H1 (cell line): ENCODE results near the gene KLHL2. TPM values are rescaled to one million over a fixed set of nuclear protein-coding genes. Genes with fewer than 3 reads are reported as not detected.

Experiments used
- CTCF ChIA-PET: fragments of 300-600 bp; sonication (Branson Sonifier 250); formaldehyde crosslinking; loops from one replicate; lab custom pipeline; 2021; ENCODE audit not compliant: partially characterized antibody; lab: Charles Lee
- POLR2A ChIA-PET: fragments of 300-600 bp; sonication (Branson Sonifier 250); formaldehyde crosslinking; loops from one replicate; lab custom pipeline; 2021; ENCODE audit warnings: inconsistent platforms; ENCODE audit not compliant: partially characterized antibody; lab: Charles Lee
- DNase-seq, 2 experiments: peaks; one replicate each; pipeline versions ENCODE4 v3.0.0 to v3.0.0-alpha.2; 2010 to 2022; ENCODE audit warnings: low spot score in 2 of 2, low read depth in 1 of 2, mixed read lengths in 1 of 2
- FAIRE-seq: peaks from 2 replicates; lab custom pipeline; 2011; peaks lifted over from hg19 to GRCh38; lab: Jason Lieb, UNC
- H2AFZ ChIP-seq: 2 replicates; pipeline ENCODE4 v1.8.1; 2012; ENCODE audit warnings: low read length, inconsistent platforms
- H2AK5ac ChIP-seq: 2 replicates; pipeline ENCODE4 v1.6.1; 2013; ENCODE audit warnings: low read depth, low read length
- H2BK120ac ChIP-seq: replicated peaks from 2 replicates; pipeline ENCODE3; 2013; ENCODE audit warnings: low read depth, low read length, inconsistent platforms
- H2BK12ac ChIP-seq: 2 replicates; pipeline ENCODE4 v1.6.1; 2013; ENCODE audit warnings: low read depth, low read length
- H2BK15ac ChIP-seq: 2 replicates; pipeline ENCODE4 v1.6.1; 2013; ENCODE audit warnings: low read length
- H2BK20ac ChIP-seq: 2 replicates; pipeline ENCODE4 v1.6.1; 2013; ENCODE audit warnings: low read length
- H2BK5ac ChIP-seq: 2 replicates; pipeline ENCODE4 v1.6.1; 2013; ENCODE audit warnings: low read depth, low read length
- H3K14ac ChIP-seq: 2 replicates; pipeline ENCODE4 v1.6.1; 2013; ENCODE audit warnings: inconsistent platforms; ENCODE audit not compliant: insufficient read length
- H3K18ac ChIP-seq: 2 replicates; pipeline ENCODE4 v1.6.1; 2013; ENCODE audit warnings: low read length; ENCODE audit errors: extremely low read depth
- H3K23ac ChIP-seq: 2 replicates; pipeline ENCODE4 v1.6.1; 2013; ENCODE audit warnings: inconsistent platforms; ENCODE audit not compliant: insufficient read length
- H3K23me2 ChIP-seq: 2 replicates; pipeline ENCODE4 v1.6.1; 2013; ENCODE audit warnings: low read depth, low read length
- H3K27ac ChIP-seq: 2 replicates; pipeline ENCODE4 v1.6.1; 2011; ENCODE audit warnings: low read depth, low read length, inconsistent platforms
- H3K27me3 ChIP-seq, 4 experiments: replicated peaks in 1 of 4; 1 replicate in 1 of 4; 2 replicates in 3 of 4; pipeline versions ENCODE4 v1.6.1 to v1.8.1; 2011 to 2013; ENCODE audit warnings: low read length in 3 of 4, mild to moderate bottlenecking in 3 of 4, inconsistent platforms in 2 of 4, mixed read lengths in 2 of 4, moderate library complexity in 1 of 4; ENCODE audit not compliant: control insufficient read depth in 3 of 4, insufficient read depth in 3 of 4; ENCODE audit errors: extremely low read depth in 1 of 4
- H3K36me3 ChIP-seq, 4 experiments: 2 replicates each; pipeline versions ENCODE4 v1.6.1 to v1.8.1; 2011 to 2013; ENCODE audit warnings: mild to moderate bottlenecking in 4 of 4, low read length in 3 of 4, moderate library complexity in 2 of 4, control low read depth in 1 of 4, inconsistent platforms in 1 of 4; ENCODE audit not compliant: insufficient read depth in 4 of 4, control insufficient read depth in 2 of 4
- H3K4ac ChIP-seq: replicated peaks from 2 replicates; pipeline ENCODE3; 2013; ENCODE audit warnings: low read length, low read depth, mixed read lengths, inconsistent platforms; ENCODE audit not compliant: insufficient read length
- H3K4me1 ChIP-seq, 4 experiments: replicated peaks in 1 of 4; 1 replicate in 1 of 4; 2 replicates in 3 of 4; pipeline versions ENCODE4 v1.6.1 to v1.8.1; 2011 to 2013; ENCODE audit warnings: low read length in 3 of 4, inconsistent platforms in 2 of 4, mixed read lengths in 1 of 4; ENCODE audit not compliant: insufficient read depth in 4 of 4, control insufficient read depth in 3 of 4
- H3K4me2 ChIP-seq, 2 experiments: 2 replicates each; pipeline versions ENCODE4 v1.6.1 to v1.8.1; 2011 to 2013; ENCODE audit warnings: low read depth in 2 of 2, low read length in 2 of 2, control low read depth in 1 of 2, inconsistent platforms in 1 of 2, mild to moderate bottlenecking in 1 of 2; ENCODE audit not compliant: insufficient read depth in 1 of 2
- H3K4me3 ChIP-seq, 4 experiments: fragments of 200-600, 300-600 bp in 1 of 4; sonication (generic), shearing (Covaris generic), sonication (Bioruptor Twin) in 1 of 4; 2 replicates each; pipeline versions ENCODE4 v1.5.1 to v1.8.1; 2011 to 2016; ENCODE audit warnings: low read length in 4 of 4, low read depth in 3 of 4, control low read depth in 2 of 4, inconsistent platforms in 2 of 4, mild to moderate bottlenecking in 2 of 4, mixed read lengths in 1 of 4, moderate library complexity in 1 of 4; ENCODE audit not compliant: insufficient read depth in 2 of 4; ENCODE audit errors: extremely low read depth in 1 of 4
- H3K56ac ChIP-seq: replicated peaks from 2 replicates; pipeline ENCODE3; 2013; ENCODE audit warnings: low read depth, mild to moderate bottlenecking, mixed read lengths, low read length, inconsistent platforms; ENCODE audit not compliant: insufficient read length
- H3K79me1 ChIP-seq: 2 replicates; pipeline ENCODE4 v1.6.1; 2013; ENCODE audit warnings: low read depth, low read length, control low read depth
- H3K79me2 ChIP-seq, 2 experiments: 2 replicates each; pipeline versions ENCODE4 v1.6.1 to v1.8.1; 2012 to 2013; ENCODE audit warnings: low read length in 2 of 2, mild to moderate bottlenecking in 2 of 2, inconsistent platforms in 1 of 2; ENCODE audit not compliant: insufficient read depth in 2 of 2, control insufficient read depth in 1 of 2
- H3K9ac ChIP-seq, 4 experiments: replicated peaks in 1 of 4; 1 replicate in 1 of 4; 2 replicates in 3 of 4; pipeline versions ENCODE4 v1.6.1 to v1.8.1; 2011 to 2013; ENCODE audit warnings: low read depth in 3 of 4, low read length in 3 of 4, control low read depth in 2 of 4, mild to moderate bottlenecking in 2 of 4, moderate library complexity in 2 of 4, inconsistent platforms in 1 of 4; ENCODE audit errors: extremely low read depth in 1 of 4
- H3K9me3 ChIP-seq, 2 experiments: 2 replicates each; pipeline versions ENCODE4 v1.6.1 to v1.8.1; 2012 to 2013; ENCODE audit warnings: mild to moderate bottlenecking in 2 of 2, moderate library complexity in 2 of 2, control low read depth in 1 of 2, inconsistent platforms in 1 of 2, low read depth in 1 of 2, low read length in 1 of 2, mixed read lengths in 1 of 2; ENCODE audit not compliant: insufficient read depth in 2 of 2
- H4K20me1 ChIP-seq, 2 experiments: replicated peaks in 1 of 2; 2 replicates each; pipeline versions ENCODE3 to v1.8.1; 2011 to 2013; ENCODE audit warnings: inconsistent platforms in 2 of 2, low read length in 2 of 2, mild to moderate bottlenecking in 1 of 2; ENCODE audit not compliant: insufficient read depth in 2 of 2, control insufficient read depth in 1 of 2
- H4K5ac ChIP-seq: 2 replicates; pipeline ENCODE4 v1.6.1; 2013; ENCODE audit warnings: low read length, low read depth, mixed read lengths, inconsistent platforms; ENCODE audit not compliant: insufficient read length
- H4K8ac ChIP-seq: 2 replicates; pipeline ENCODE4 v1.8.0; 2013; ENCODE audit warnings: mild to moderate bottlenecking, moderate library complexity, low read length, inconsistent platforms; ENCODE audit not compliant: insufficient read depth; ENCODE audit errors: extremely low read depth
- H4K91ac ChIP-seq: replicated peaks from 2 replicates; pipeline ENCODE3; 2013; ENCODE audit warnings: low read length, mixed read lengths, inconsistent platforms; ENCODE audit not compliant: insufficient read length
- CBX8 ChIP-seq: fragments of 300-800, 300-1000 bp; sonication (generic); IDR thresholded peaks from 2 replicates; pipeline ENCODE4 v1.7.1; 2016; ENCODE audit warnings: low read depth, low read length, borderline replicate concordance
- CEBPB ChIP-seq: IDR thresholded peaks from 2 replicates; pipeline ENCODE4 v1.6.1; 2012; ENCODE audit warnings: low read depth, low read length
- CREB1 ChIP-seq: IDR thresholded peaks from 2 replicates; pipeline ENCODE4 v1.6.1; 2012; ENCODE audit warnings: inconsistent platforms
- CTCF ChIP-seq, 3 experiments: IDR thresholded peaks; 1 replicate in 2 of 3; 2 replicates in 1 of 3; pipeline versions ENCODE4 v1.5.1 to v1.6.1; 2011; ENCODE audit warnings: low read length in 3 of 3, mild to moderate bottlenecking in 3 of 3, inconsistent platforms in 2 of 3, low read depth in 1 of 3, moderate library complexity in 1 of 3; ENCODE audit not compliant: insufficient read depth in 1 of 3; ENCODE audit errors: control extremely low read depth in 1 of 3
- E2F6 ChIP-seq: IDR thresholded peaks from 2 replicates; pipeline ENCODE4 v1.6.1; 2012; ENCODE audit warnings: inconsistent platforms
- FOSL1 ChIP-seq: IDR thresholded peaks from 2 replicates; pipeline ENCODE4 v1.6.1; 2011; ENCODE audit warnings: mild to moderate bottlenecking, low read depth, low read length, moderate library complexity; ENCODE audit not compliant: insufficient read depth
- GTF2F1 ChIP-seq: IDR thresholded peaks from 2 replicates; pipeline ENCODE4 v1.6.1; 2012; ENCODE audit warnings: low read depth, low read length, improper control_type of control experiment, borderline replicate concordance
- JUND ChIP-seq: IDR thresholded peaks from 2 replicates; pipeline ENCODE4 v1.6.1; 2011; ENCODE audit warnings: mild to moderate bottlenecking, improper control_type of control experiment, low read length
- KDM5A ChIP-seq: fragments of 200-600 bp; IDR thresholded peaks from 2 replicates; pipeline ENCODE4 v1.7.1; 2012; ENCODE audit warnings: mild to moderate bottlenecking, low read length, inconsistent platforms, mixed read lengths
- SIX5 ChIP-seq: IDR thresholded peaks from 2 replicates; pipeline ENCODE4 v1.6.1; 2011; ENCODE audit warnings: mild to moderate bottlenecking, low read depth, low read length
- SRF ChIP-seq: IDR thresholded peaks from 2 replicates; pipeline ENCODE4 v1.6.1; 2011; ENCODE audit warnings: mild to moderate bottlenecking, low read depth, low read length, moderate library complexity
- polyA plus RNA-seq, 7 experiments: library from polyadenylated mRNA; depleted of rRNA in 3 of 7; stranded (reverse) in 5 of 7; unstranded in 2 of 7; fragments of >200 nt in 5 of 7; fragments of 200-250 nt in 2 of 7; gene quantifications; 1 replicate in 5 of 7; 2 replicates in 1 of 7; 4 replicates in 1 of 7; pipeline versions ENCODE4 v1.2.1 to v1.2.3, GENCODE V29; 2011 to 2013; ENCODE audit warnings: missing spikeins in 2 of 7, mixed read lengths in 2 of 7
- total RNA-seq: library from RNA; stranded (reverse); fragmentation: NEBNext Ultra II Directional; extraction: Animal tissue kit (Norgen Biotek cat#: 25700); gene quantifications from 2 replicates; pipeline ENCODE4 v1.2.1, GENCODE V29; 2021

The KLHL2 gene
- total and polyA plus RNA-seq, 2 of the 8 experiments (the other 6 are each of a cell fraction or from before 2014, with no cell fraction given), result 5.2 to 12.0 TPM

- H3K4me2 ChIP-seq, result no peak overlapping the region
- no peaks in the 10 kb centered on the region for H3K4me1 ChIP-seq
- H2BK5ac ChIP-seq, result no peak overlapping the region
- H3K4ac ChIP-seq, result no peak overlapping the region
- H3K56ac ChIP-seq, result no peak overlapping the region
- H2AK5ac ChIP-seq, result no peak overlapping the region
- H3K79me1 ChIP-seq, result no peaks in the 10 kb centered on the region
- H4K91ac ChIP-seq, result no peak overlapping the region
- H2AFZ ChIP-seq, result no peak overlapping the region
- no peaks in the 10 kb centered on the region for H3K36me3 ChIP-seq
- peaks cover 0 to 3% of the 10 kb centered on the region in 2 experiments; a peak in 2 of 4 replicates for H3K9me3 ChIP-seq
- H3K4me3 ChIP-seq, result no peak overlapping the region
- no peak overlapping the region for H3K23ac ChIP-seq
- H3K27ac ChIP-seq, result no peak overlapping the region
- H3K79me2 ChIP-seq, result no peaks in the 10 kb centered on the region; a peak in 1 of 4 replicates
- no peak overlapping the region for H3K18ac ChIP-seq
- H2BK20ac ChIP-seq, result no peak overlapping the region
- no peak overlapping the region for H4K5ac ChIP-seq
- no peak overlapping the region for H3K14ac ChIP-seq
- H2BK120ac ChIP-seq, result no peak overlapping the region
- H3K9ac ChIP-seq, result no peak overlapping the region
- no peak overlapping the region for H2BK15ac ChIP-seq
- no peaks in the 10 kb centered on the region for H3K23me2 ChIP-seq
- no peak overlapping the region for H2BK12ac ChIP-seq
- FAIRE-seq (no peak), DNase-seq (no peak)
- CTCF ChIA-PET, result interaction anchor here (0.6 kb wide), 1 partner anchor 47 kb away, joined by 3 read pairs; no protein-coding TSS in a partner anchor
- H3K27me3 ChIP-seq, result no peaks in the 10 kb centered on the region
- POLR2A ChIA-PET, result no interaction called here
- no peak overlapping the region for H4K8ac ChIP-seq
- no peaks in the 10 kb centered on the region for H4K20me1 ChIP-seq
- TF ChIP-seq E2F6 (no peak), GTF2F1 (no peak), SIX5 (no peak), CBX8 (no peak), CREB1 (no peak), FOSL1 (no peak), KDM5A (no peak), CTCF (IDR thresholded peaks at IDR 0.05; ENCODE audit: control extremely low read depth in 1 of 3, insufficient read depth in 1 of 3, low read depth in 1 of 3, low read length in 3 of 3) (no peak), CEBPB (no peak), JUND (no peak), SRF (no peak)
Measured at GRCh38 chr4:165288639-165289422, 81.5 kb downstream of the KLHL2 start.
